K562 (cell line): ENCODE data around the gene LUZP1. TPM values are rescaled to one million over a fixed set of nuclear protein-coding genes. Genes with fewer than 3 reads are reported as not detected.
A peak's percentile ranks its signal among the peaks of the same experiment; 100 is the strongest.

Source experiments
- ARID1B ChIP-seq: fragments of 450-650 bp; IDR thresholded peaks from 2 replicates; pipeline ENCODE4 v1.6.1; 2016; ENCODE audit warnings: antibody characterized with exemption, mild to moderate bottlenecking, inconsistent platforms
- CHD1 ChIP-seq: fragments of 200-600 bp; sonication (generic); IDR thresholded peaks from one replicate; pipeline ENCODE4 v1.6.1; 2012; ENCODE audit warnings: mild to moderate bottlenecking, moderate library complexity, low read length, inconsistent platforms
- COPS2 ChIP-seq: fragments of 450-650 bp; conservative IDR thresholded peaks from 2 replicates; pipeline ENCODE4 v1.6.1; 2016; ENCODE audit warnings: mild to moderate bottlenecking, moderate library complexity
- FOSL1 ChIP-seq: fragments of 200-800 bp; sonication (Bioruptor generic); conservative IDR thresholded peaks from 2 replicates; pipeline ENCODE4 v1.6.1; 2016; ENCODE audit warnings: missing genetic modification characterization, missing compliant biosample characterization
- GATAD2A ChIP-seq: fragments of 450-650 bp; IDR thresholded peaks from 2 replicates; pipeline ENCODE4 v1.6.1; 2017
- HMGN3 ChIP-seq: IDR thresholded peaks from 2 replicates; pipeline ENCODE4 v1.6.1; 2011; ENCODE audit warnings: borderline replicate concordance, low read depth, mild to moderate bottlenecking, mixed read lengths, low read length; ENCODE audit not compliant: insufficient read length; ENCODE audit errors: extremely low read depth
- ILK ChIP-seq: fragments of 450-650 bp; IDR thresholded peaks from 2 replicates; pipeline ENCODE4 v1.6.1; 2016; ENCODE audit warnings: missing genetic modification characterization, low read depth, mild to moderate bottlenecking, missing compliant biosample characterization, moderate library complexity, borderline replicate concordance
- JUN ChIP-seq, 2 experiments: sonication (generic) in 1 of 2; formaldehyde crosslinking in 1 of 2; IDR thresholded peaks; 2 replicates each; pipeline versions ENCODE4 v1.6.1 to v1.8.0; 2012 to 2022; ENCODE audit warnings: borderline replicate concordance in 2 of 2, mild to moderate bottlenecking in 2 of 2, improper control_type of control experiment in 1 of 2, low read depth in 1 of 2, low read length in 1 of 2, missing genetic modification reagents in 1 of 2
- KDM4B ChIP-seq, 2 experiments: fragments of 450-650 bp in 1 of 2; sonication (generic) in 1 of 2; IDR thresholded peaks; 2 replicates each; pipeline ENCODE4 v1.6.1; 2016 to 2017; ENCODE audit warnings: borderline replicate concordance in 2 of 2, antibody characterized with exemption in 1 of 2, low read depth in 1 of 2, mild to moderate bottlenecking in 1 of 2
- LARP7 ChIP-seq: fragments of 450-650 bp; IDR thresholded peaks from 2 replicates; pipeline ENCODE4 v1.6.1; 2016
- MIER1 ChIP-seq: fragments of 450-650 bp; IDR thresholded peaks from 2 replicates; pipeline ENCODE4 v1.6.1; 2016; ENCODE audit warnings: antibody characterized with exemption, mild to moderate bottlenecking, low read depth
- MLLT1 ChIP-seq, 2 experiments: fragments of 450-650 bp; IDR thresholded peaks; 2 replicates each; pipeline ENCODE4 v1.6.1; 2016
- NRF1 ChIP-seq, 2 experiments: fragments of 450-650 bp; IDR thresholded peaks in 1 of 2; conservative IDR thresholded peaks in 1 of 2; 2 replicates each; pipeline ENCODE4 v1.6.1; 2014; ENCODE audit warnings: mild to moderate bottlenecking in 2 of 2
- POLR2AphosphoS2 ChIP-seq: IDR thresholded peaks from 2 replicates; pipeline ENCODE4 v1.6.1; 2012; ENCODE audit warnings: low read length, improper control_type of control experiment
- SP2 ChIP-seq: IDR thresholded peaks from 2 replicates; pipeline ENCODE4 v1.6.1; 2011; ENCODE audit warnings: mild to moderate bottlenecking, low read depth, low read length, moderate library complexity; ENCODE audit not compliant: poor library complexity, severe bottlenecking; ENCODE audit errors: extremely low read depth
- THRB ChIP-seq: fragments of 450-650 bp; formaldehyde crosslinking; conservative IDR thresholded peaks from 2 replicates; pipeline ENCODE4 v1.4.0; 2022; ENCODE audit warnings: mild to moderate bottlenecking, missing genetic modification characterization
- XRCC3 ChIP-seq: fragments of 450-650 bp; IDR thresholded peaks from 2 replicates; pipeline ENCODE4 v1.6.1; 2017; ENCODE audit warnings: mild to moderate bottlenecking, moderate library complexity
- YY1 ChIP-seq, 3 experiments: IDR thresholded peaks; 2 replicates each; pipeline ENCODE4 v1.6.1; 2011; ENCODE audit warnings: low read length in 2 of 3, mild to moderate bottlenecking in 2 of 3, moderate library complexity in 2 of 3, borderline replicate concordance in 1 of 3, control low read depth in 1 of 3, low read depth in 1 of 3; ENCODE audit not compliant: insufficient read depth in 3 of 3, insufficient replicate concordance in 2 of 3, control insufficient read depth in 1 of 3, insufficient read length in 1 of 3; ENCODE audit errors: extremely low read depth in 1 of 3
- ZC3H8 ChIP-seq: fragments of 450-650 bp; IDR thresholded peaks from 2 replicates; pipeline ENCODE4 v1.6.1; 2017
- ZNF79 ChIP-seq: fragments of 250-450 bp; sonication (Bioruptor Pico); IDR thresholded peaks from 2 replicates; pipeline ENCODE4 v1.4.0; 2020; ENCODE audit warnings: low read depth, mild to moderate bottlenecking, moderate library complexity
- polyA plus RNA-seq, 8 experiments: library from polyadenylated mRNA; depleted of rRNA in 4 of 8; stranded (reverse) in 5 of 8; unstranded in 3 of 8; fragments of >200 nt; fragmentation: Nextera tagmentation in 2 of 8; fragmentation: Illumina TruSeq in 1 of 8; extraction: Ambion mirVana in 2 of 8; extraction: Trizol in 1 of 8; gene quantifications; 2 replicates each; pipeline versions ENCODE4 v1.2.1 to v1.2.3, GENCODE V29; 2011 to 2014; ENCODE audit warnings: inconsistent platforms in 1 of 8, missing spikeins in 1 of 8
- total RNA-seq, 7 experiments: library from RNA; depleted of rRNA in 6 of 7; stranded (reverse); fragments of >200 nt in 6 of 7; fragmentation: Illumina TruSeq in 2 of 7; extraction: Trizol in 2 of 7; gene quantifications; 2 replicates each; pipeline versions ENCODE4 v1.2.1 to v1.2.3, GENCODE V29; 2011 to 2021; ENCODE audit warnings: low replicate concordance in 1 of 7

Gene LUZP1
- total and polyA plus RNA-seq, 9 of the 15 experiments (the other 6 are each of a cell fraction or from before 2014, with no cell fraction given), result 6.5 to 19.1 (median 12.4) TPM

- TF ChIP-seq CHD1 (no peak), GATAD2A (no peak), ILK (tag) (no peak), HMGN3 (no peak), FOSL1 (tag) (no peak), LARP7 (0 out of 2 replicates have a peak, but pooled peaks have one; percentile 43), MIER1 (no peak), KDM4B (IDR thresholded peaks at IDR 0.05; ENCODE audit: borderline replicate concordance in 2 of 2, low read depth in 1 of 2) (no peak), ZC3H8 (0 out of 2 replicates have a peak, but pooled peaks have one; percentile 18), POLR2AphosphoS2 (no peak), JUN (IDR thresholded peaks at IDR 0.05; ENCODE audit: borderline replicate concordance, low read depth, low read length) (no peak), JUN (CRISPR knock-in tag; IDR thresholded peaks at IDR 0.05; ENCODE audit: borderline replicate concordance) (no peak), YY1 (IDR thresholded peaks at IDR 0.05; ENCODE audit: borderline replicate concordance in 1 of 3, control insufficient read depth in 1 of 3, extremely low read depth in 1 of 3, insufficient read depth in 3 of 3, insufficient read length in 1 of 3, insufficient replicate concordance in 2 of 3, low read depth in 1 of 3, low read length in 2 of 3) (no peak), XRCC3 (no peak), MLLT1 (IDR thresholded peaks at IDR 0.05) (peak in 1 of 2 experiments; percentile 69; a peak in 1 of 4 replicates), SP2 (no peak), ARID1B (peak; percentile 51; the same call in 1 of the 2 replicates), THRB (CRISPR knock-in tag) (0 out of 2 replicates have a peak, but pooled peaks have one; percentile 52), ZNF79 (CRISPR knock-in tag) (no peak), NRF1 (conservative IDR thresholded peaks at IDR 0.05 in 1 of 2, IDR thresholded peaks at IDR 0.05 in 1 of 2) (no peak), COPS2 (no peak)
These were observed 52.3 kb downstream of the LUZP1 start (continued) for GRCh38 chr1:23116216-23116836.
